IMR-90 (cell line): ENCODE measurements around the gene PRKAB1. TPM values are rescaled to one million over a fixed set of nuclear protein-coding genes. Genes with fewer than 3 reads are reported as not detected.

Experiments used
- ATAC-seq: fragments of 200-7000 bp; cut with Tn5 transposase; 2 replicates; pipeline ENCODE4 v1.9.1; 2020; ENCODE audit warnings: low read depth, mild to moderate bottlenecking, moderate library complexity
- BruUV-seq: library from RNA; stranded (reverse); fragments of 400-500 nt; replicated peaks from 2 replicates; lab custom pipeline; 2021; lab: Mats Ljungman, UMichigan
- CTCF ChIA-PET: fragments of 300-600 bp; formaldehyde crosslinking; extraction: SDS; loops from one replicate; lab custom pipeline; 2021; ENCODE audit warnings: antibody characterized with exemption; lab: Yijun Ruan, JAX
- POLR2A ChIA-PET: fragments of 300-600 bp; sonication (Branson Sonifier 250); formaldehyde crosslinking; loops from one replicate; lab custom pipeline; 2022; ENCODE audit warnings: antibody characterized with exemption; ENCODE audit not compliant: unreplicated experiment; lab: Charles Lee
- DNase-seq: peaks from one replicate; pipeline ENCODE4 v3.0.0; 2013
- H2AFZ ChIP-seq: replicated peaks from 2 replicates; pipeline ENCODE3; 2013; ENCODE audit warnings: low read length, mild to moderate bottlenecking; ENCODE audit not compliant: poor library complexity
- H2AK5ac ChIP-seq: 2 replicates; pipeline ENCODE4 v1.6.1; 2013; ENCODE audit warnings: low read depth, low read length, inconsistent platforms
- H2AK9ac ChIP-seq: replicated peaks from 2 replicates; pipeline ENCODE3; 2013; ENCODE audit warnings: mild to moderate bottlenecking, low read depth, low read length, moderate library complexity; ENCODE audit not compliant: poor library complexity
- H2BK120ac ChIP-seq: 2 replicates; pipeline ENCODE4 v1.6.1; 2013; ENCODE audit warnings: low read depth, low read length, inconsistent platforms
- H2BK15ac ChIP-seq: 3 replicates; pipeline ENCODE4 v1.6.1; 2013; ENCODE audit warnings: low read depth, low read length, inconsistent platforms
- H2BK20ac ChIP-seq: 2 replicates; pipeline ENCODE4 v1.6.1; 2013; ENCODE audit warnings: low read depth, mild to moderate bottlenecking, inconsistent platforms, low read length, moderate library complexity
- H2BK5ac ChIP-seq: 2 replicates; pipeline ENCODE4 v1.6.1; 2013; ENCODE audit warnings: mild to moderate bottlenecking, low read depth, low read length, inconsistent platforms; ENCODE audit not compliant: poor library complexity, severe bottlenecking
- H3K14ac ChIP-seq: replicated peaks from 2 replicates; pipeline ENCODE4 v1.6.1; 2013; ENCODE audit warnings: low read depth, low read length, inconsistent platforms
- H3K18ac ChIP-seq: 2 replicates; pipeline ENCODE4 v1.6.1; 2013; ENCODE audit warnings: low read depth, low read length, control low read depth
- H3K23ac ChIP-seq: 2 replicates; pipeline ENCODE4 v1.6.1; 2013; ENCODE audit warnings: low read depth, low read length, inconsistent platforms
- H3K27ac ChIP-seq: 2 replicates; pipeline ENCODE4 v1.5.1; 2013; ENCODE audit warnings: mild to moderate bottlenecking, control low read depth, low read length; ENCODE audit not compliant: insufficient read depth
- H3K27me3 ChIP-seq: 2 replicates; pipeline ENCODE4 v1.6.1; 2013; ENCODE audit warnings: low read length; ENCODE audit not compliant: control insufficient read depth, insufficient read depth
- H3K36me3 ChIP-seq: 2 replicates; pipeline ENCODE4 v1.6.1; 2013; ENCODE audit warnings: low read length, mixed read lengths; ENCODE audit not compliant: control insufficient read depth, insufficient read depth
- H3K4ac ChIP-seq: 2 replicates; pipeline ENCODE4 v1.6.1; 2013; ENCODE audit warnings: low read depth, low read length, inconsistent platforms
- H3K4me1 ChIP-seq: 2 replicates; pipeline ENCODE4 v1.6.1; 2013; ENCODE audit warnings: low read length, mixed read lengths; ENCODE audit not compliant: control insufficient read depth, insufficient read depth
- H3K4me2 ChIP-seq: 2 replicates; pipeline ENCODE4 v1.6.1; 2013; ENCODE audit warnings: low read depth, mild to moderate bottlenecking, control low read depth, low read length, moderate library complexity
- H3K4me3 ChIP-seq: 2 replicates; pipeline ENCODE4 v1.5.1; 2013; ENCODE audit warnings: low read depth, mild to moderate bottlenecking, control low read depth, low read length, moderate library complexity; ENCODE audit not compliant: insufficient read depth
- H3K56ac ChIP-seq: 2 replicates; pipeline ENCODE4 v1.6.1; 2013; ENCODE audit warnings: low read length, inconsistent platforms; ENCODE audit not compliant: insufficient read depth; ENCODE audit errors: extremely low read depth
- H3K79me1 ChIP-seq, 2 experiments: 2 replicates each; pipeline ENCODE4 v1.6.1; 2013; ENCODE audit warnings: low read length in 2 of 2, inconsistent platforms in 1 of 2, low read depth in 1 of 2
- H3K9ac ChIP-seq: 2 replicates; pipeline ENCODE4 v1.6.1; 2013; ENCODE audit warnings: low read depth, low read length, control low read depth
- H3K9me1 ChIP-seq: 2 replicates; pipeline ENCODE4 v1.6.1; 2013; ENCODE audit warnings: low read length, inconsistent platforms; ENCODE audit not compliant: insufficient read depth
- H3K9me3 ChIP-seq: 2 replicates; pipeline ENCODE4 v1.6.1; 2013; ENCODE audit warnings: low read length; ENCODE audit not compliant: control insufficient read depth, insufficient read depth
- H4K20me1 ChIP-seq: 2 replicates; pipeline ENCODE4 v1.6.1; 2013; ENCODE audit warnings: low read length, inconsistent platforms; ENCODE audit not compliant: insufficient read depth
- H4K5ac ChIP-seq: 2 replicates; pipeline ENCODE4 v1.6.1; 2013; ENCODE audit warnings: mild to moderate bottlenecking, low read depth, low read length, control low read depth
- H4K8ac ChIP-seq, 2 experiments: 2 replicates each; pipeline ENCODE4 v1.6.1; 2013; ENCODE audit warnings: low read depth in 2 of 2, low read length in 2 of 2, control low read depth in 1 of 2, inconsistent platforms in 1 of 2
- H4K91ac ChIP-seq: 2 replicates; pipeline ENCODE4 v1.6.1; 2013; ENCODE audit warnings: low read depth, low read length, inconsistent platforms; ENCODE audit not compliant: insufficient read depth
- BHLHE40 ChIP-seq: fragments of 150-350 bp; IDR thresholded peaks from 2 replicates; pipeline ENCODE4 v1.6.1; 2016; ENCODE audit warnings: mild to moderate bottlenecking, low read depth, low read length
- CEBPB ChIP-seq: IDR thresholded peaks from 2 replicates; pipeline ENCODE4 v1.6.1; 2012; ENCODE audit warnings: low read depth, low read length, improper control_type of control experiment
- CHD1 ChIP-seq: IDR thresholded peaks from 2 replicates; pipeline ENCODE4 v1.6.1; 2012; ENCODE audit warnings: low read depth, low read length, improper control_type of control experiment
- ELK1 ChIP-seq: fragments of 150-350 bp; IDR thresholded peaks from 2 replicates; pipeline ENCODE4 v1.6.1; 2016; ENCODE audit warnings: low read depth, mild to moderate bottlenecking, low read length, moderate library complexity, borderline replicate concordance
- FOS ChIP-seq: fragments of 150-350 bp; IDR thresholded peaks from 2 replicates; pipeline ENCODE4 v1.6.1; 2016; ENCODE audit warnings: low read depth, low read length
- MAFK ChIP-seq: IDR thresholded peaks from 2 replicates; pipeline ENCODE4 v1.6.1; 2012; ENCODE audit warnings: low read depth, low read length, improper control_type of control experiment
- MAZ ChIP-seq: IDR thresholded peaks from 2 replicates; pipeline ENCODE4 v1.6.1; 2012; ENCODE audit warnings: low read depth, mild to moderate bottlenecking, low read length, improper control_type of control experiment, moderate library complexity, borderline replicate concordance
- NFE2L2 ChIP-seq: fragments of 150-350 bp; IDR thresholded peaks from 2 replicates; pipeline ENCODE4 v1.6.1; 2016; ENCODE audit warnings: low read depth, mild to moderate bottlenecking, low read length
- POLR2A ChIP-seq: IDR thresholded peaks from 2 replicates; pipeline ENCODE4 v1.6.1; 2012; ENCODE audit warnings: mild to moderate bottlenecking, low read depth, low read length
- RCOR1 ChIP-seq: IDR thresholded peaks from 2 replicates; pipeline ENCODE4 v1.6.1; 2012; ENCODE audit warnings: mild to moderate bottlenecking, low read length, improper control_type of control experiment; ENCODE audit not compliant: insufficient replicate concordance
- RFX5 ChIP-seq: IDR thresholded peaks from 2 replicates; pipeline ENCODE4 v1.8.0; 2012; ENCODE audit warnings: low read depth, mild to moderate bottlenecking, low read length, moderate library complexity
- SMC3 ChIP-seq: fragments of 150-350 bp; IDR thresholded peaks from 2 replicates; pipeline ENCODE4 v1.6.1; 2016; ENCODE audit warnings: low read depth, mild to moderate bottlenecking, antibody characterized with exemption, low read length, moderate library complexity
- WGBS, 2 experiments: methylation state at CpG; one replicate each; pipeline versions ENCODE4 v1.1.5 to v1.1.7; 2013; ENCODE audit warnings: missing lambda C conversion rate in 2 of 2; ENCODE audit not compliant: insufficient read length in 1 of 2; ENCODE audit errors: extremely low coverage in 2 of 2; 5-methylcytosine and 5-hydroxymethylcytosine counted together
- dilution Hi-C: fragments of 300-500 bp; cut with HindIII; formaldehyde crosslinking; loops from one replicate; pipeline ENCODE4 v1.14.3; 2018; ENCODE audit warnings: low sequenced_read_pairs; ENCODE audit not compliant: unreplicated experiment
- in situ Hi-C: fragments of 300-500 bp; cut with MboI; formaldehyde crosslinking; loops from 3 replicates; pipeline ENCODE4 v1.14.3; 2019; ENCODE audit warnings: low sequenced_read_pairs, inconsistent platforms, mixed read lengths
- intact Hi-C: fragments of 100-400 bp; cut with micrococcal nuclease; formaldehyde crosslinking; loops from 2 replicates; pipeline ENCODE4 v1.10.0; 2022
- polyA plus RNA-seq, 3 experiments: library from polyadenylated mRNA; depleted of rRNA; stranded (reverse); fragments of >200 nt; gene quantifications; 2 replicates each; pipeline ENCODE4 v1.2.3, GENCODE V29; 2012; ENCODE audit warnings: low replicate concordance in 1 of 3
- total RNA-seq: library from RNA; depleted of rRNA; stranded (reverse); fragments of >200 nt; gene quantifications from 2 replicates; pipeline ENCODE4 v1.2.3, GENCODE V29; 2012
- TF ChIP-seq, protein P1 (sequence below): conservative IDR thresholded peaks from 2 replicates; pipeline ENCODE4 v1.5.1; 2012; ENCODE audit warnings: mild to moderate bottlenecking, low read depth, low read length, improper control_type of control experiment
- TF ChIP-seq, protein P2 (sequence below): fragments of 150-350 bp; IDR thresholded peaks from 2 replicates; pipeline ENCODE4 v1.6.1; 2017; ENCODE audit warnings: mild to moderate bottlenecking, antibody characterized with exemption, low read length, low read depth

PRKAB1 gene
- total and polyA plus RNA-seq, 2 of the 4 experiments (the other 2 are of a cell fraction): 9.7 to 19.3 TPM

- Histone ChIP-seq H3K4me1 (no peaks in the 10 kb centered on the region), H2BK15ac (no peak overlapping the region), H2AFZ (no peak overlapping the region), H3K36me3 (no peaks in the 10 kb centered on the region; the same call in none of the 2 replicates), H4K91ac (no peak overlapping the region), H3K79me1 (no peaks in the 10 kb centered on the region; a peak in 1 of 4 replicates), H3K9me1 (no peaks in the 10 kb centered on the region), H2AK5ac (no peak overlapping the region), H3K56ac (no peak overlapping the region), H2AK9ac (no peak overlapping the region), H2BK120ac (no peak overlapping the region), H3K18ac (no peak overlapping the region), H3K23ac (no peak overlapping the region), H3K27me3 (no peaks in the 10 kb centered on the region), H3K14ac (no peak overlapping the region), H3K9me3 (no peaks in the 10 kb centered on the region), H4K5ac (no peak overlapping the region), H2BK5ac (no peak overlapping the region), H3K4ac (no peak overlapping the region), H3K27ac (no peak overlapping the region), H2BK20ac (no peak overlapping the region), H3K9ac (no peak overlapping the region), H4K8ac (no peak overlapping the region), H3K4me3 (no peak overlapping the region), H3K4me2 (no peak overlapping the region), H4K20me1 (no peaks in the 10 kb centered on the region)
- in situ Hi-C loops (no loop called here), dilution Hi-C loops (no loop called here), intact Hi-C loops (no loop called here)
- no peak for TF ChIP-seq MAZ
- TF ChIP-seq, protein P1, sequence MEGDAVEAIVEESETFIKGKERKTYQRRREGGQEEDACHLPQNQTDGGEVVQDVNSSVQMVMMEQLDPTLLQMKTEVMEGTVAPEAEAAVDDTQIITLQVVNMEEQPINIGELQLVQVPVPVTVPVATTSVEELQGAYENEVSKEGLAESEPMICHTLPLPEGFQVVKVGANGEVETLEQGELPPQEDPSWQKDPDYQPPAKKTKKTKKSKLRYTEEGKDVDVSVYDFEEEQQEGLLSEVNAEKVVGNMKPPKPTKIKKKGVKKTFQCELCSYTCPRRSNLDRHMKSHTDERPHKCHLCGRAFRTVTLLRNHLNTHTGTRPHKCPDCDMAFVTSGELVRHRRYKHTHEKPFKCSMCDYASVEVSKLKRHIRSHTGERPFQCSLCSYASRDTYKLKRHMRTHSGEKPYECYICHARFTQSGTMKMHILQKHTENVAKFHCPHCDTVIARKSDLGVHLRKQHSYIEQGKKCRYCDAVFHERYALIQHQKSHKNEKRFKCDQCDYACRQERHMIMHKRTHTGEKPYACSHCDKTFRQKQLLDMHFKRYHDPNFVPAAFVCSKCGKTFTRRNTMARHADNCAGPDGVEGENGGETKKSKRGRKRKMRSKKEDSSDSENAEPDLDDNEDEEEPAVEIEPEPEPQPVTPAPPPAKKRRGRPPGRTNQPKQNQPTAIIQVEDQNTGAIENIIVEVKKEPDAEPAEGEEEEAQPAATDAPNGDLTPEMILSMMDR: no peak
- TF ChIP-seq NFE2L2: no peak
- no peak for TF ChIP-seq MAFK
- no peak for TF ChIP-seq FOS
- TF ChIP-seq BHLHE40: no peak
- no peak for TF ChIP-seq RFX5
- TF ChIP-seq RCOR1: no peak
- TF ChIP-seq, protein P2, sequence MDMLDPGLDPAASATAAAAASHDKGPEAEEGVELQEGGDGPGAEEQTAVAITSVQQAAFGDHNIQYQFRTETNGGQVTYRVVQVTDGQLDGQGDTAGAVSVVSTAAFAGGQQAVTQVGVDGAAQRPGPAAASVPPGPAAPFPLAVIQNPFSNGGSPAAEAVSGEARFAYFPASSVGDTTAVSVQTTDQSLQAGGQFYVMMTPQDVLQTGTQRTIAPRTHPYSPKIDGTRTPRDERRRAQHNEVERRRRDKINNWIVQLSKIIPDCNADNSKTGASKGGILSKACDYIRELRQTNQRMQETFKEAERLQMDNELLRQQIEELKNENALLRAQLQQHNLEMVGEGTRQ: no peak
- TF ChIP-seq POLR2A: no peak
- TF ChIP-seq CHD1: no peak
- no peak for TF ChIP-seq SMC3
- no peak for TF ChIP-seq CEBPB
- no peak for TF ChIP-seq ELK1
- CTCF ChIA-PET: no interaction called here
- no TSS peak for BruUV-seq
- 100% methylated on average over 2 of the region's 6 CpGs; no CpG with 5 or more reads in 1 of the 2 experiments for WGBS, 2 experiments
- POLR2A ChIA-PET: no interaction called here
- DNase-seq (no peak), ATAC-seq (no peak)
Observed at GRCh38 chr12:119700078-119700477, 32.1 kb downstream of the PRKAB1 start.
